Frontal cortex (tissue), 1 donor: Measurements from ENCODE around the gene SERPINB4. TPM values are rescaled to one million over a fixed set of nuclear protein-coding genes. Genes with fewer than 3 reads are reported as not detected.

Experiments used
- total RNA-seq: library from RNA; depleted of rRNA; stranded (reverse); fragments of >200 nt; gene quantifications from one replicate; pipeline ENCODE4 v1.2.3, GENCODE V29; 2014

The SERPINB4 gene
- total RNA-seq, 1 donor from 2014 or later: not detected

Other genes with a start within 250 kb of the SERPINB4 start
- gene VPS4B, start 221.8 kb downstream of the SERPINB4 start, total RNA-seq: 40.8 TPM
- under 0.01 TPM for gene SERPINB5, start 167.3 kb downstream of the SERPINB4 start, total RNA-seq
- gene SERPINB12, start 101.9 kb downstream of the SERPINB4 start, total RNA-seq: not detected
- gene SERPINB13, start 56.9 kb downstream of the SERPINB4 start, total RNA-seq: 0.41 TPM
- gene SERPINB3, start 17.6 kb upstream of the SERPINB4 start, total RNA-seq: not detected
- not detected for gene SERPINB11, start 58.7 kb upstream of the SERPINB4 start, total RNA-seq
- not detected for gene SERPINB7, start 131.2 kb upstream of the SERPINB4 start, total RNA-seq
- gene SERPINB2, start 243.4 kb upstream of the SERPINB4 start, total RNA-seq: not detected